Measurements from ENCODE around the gene NFS1.
A peak's percentile ranks its signal among the peaks of the same experiment; 100 is the strongest.
"Not testable (repeated sequence)": the region's sequence is repeated elsewhere in the genome, so short reads cannot be mapped to it uniquely, and the experiment has no call there.

NFS1 gene

GRCh38 chr20:35699127-35699956 lies at the start of gene NFS1, which contains the start of gene ROMO1:
TSS of gene NFS1 (minus strand) at chr20:35699352. CDS start at chr20:35699288, 64 bp downstream.
TSS of gene ROMO1 (plus strand) at chr20:35699405. CDS start at chr20:35699633, 228 bp downstream.
- DNase-seq = peak; percentile 82

GRCh38 chr20:35744492-35744841 lies 45.3 kb upstream of the NFS1 start:
- not testable (repeated sequence) for DNase-seq

GRCh38 chr20:35743693-35744491 lies 44.7 kb upstream of the NFS1 start:
- DNase-seq = no peak

- DNase-seq = no peak
Observed at GRCh38 chr20:35742741-35743523, 43.8 kb upstream of the NFS1 start.

GRCh38 chr20:35741892-35742740 lies 43.0 kb upstream of the NFS1 start, which contains the start of gene RBM39:
TSS of gene RBM39 (minus strand) at chr20:35742260. CDS start at chr20:35740874, 1,386 bp downstream.
- peak; percentile 100 for DNase-seq

- DNase-seq = no peak
Observed at GRCh38 chr20:35739294-35740163, 40.4 kb upstream of the NFS1 start.

GRCh38 chr20:35738410-35739179 lies 39.4 kb upstream of the NFS1 start:
- no peak for DNase-seq

GRCh38 chr20:35737865-35738333 lies 38.7 kb upstream of the NFS1 start:
- no peak for DNase-seq

GRCh38 chr20:35735826-35736470 lies 36.8 kb upstream of the NFS1 start:
- no peak for DNase-seq

GRCh38 chr20:35734777-35735649 lies 35.9 kb upstream of the NFS1 start:
- DNase-seq = no peak

- no peak for DNase-seq
Observed at GRCh38 chr20:35734374-35734773, 35.2 kb upstream of the NFS1 start.

- no peak for DNase-seq
Observed at GRCh38 chr20:35732644-35732982, 33.5 kb upstream of the NFS1 start.

- DNase-seq = no peak
Observed at GRCh38 chr20:35731862-35732643, 32.9 kb upstream of the NFS1 start.

GRCh38 chr20:35731469-35731788 lies 32.3 kb upstream of the NFS1 start:
- DNase-seq = no peak

- no peak for DNase-seq
Observed at GRCh38 chr20:35730583-35731468, 31.7 kb upstream of the NFS1 start.

GRCh38 chr20:35729836-35730582 lies 30.9 kb upstream of the NFS1 start:
- DNase-seq = no peak
